ENCODE measurements around the gene CHST10. TPM values are rescaled to one million over a fixed set of nuclear protein-coding genes. Genes with fewer than 3 reads are reported as not detected.
"Not testable (repeated sequence)": the region's sequence is repeated elsewhere in the genome, so short reads cannot be mapped to it uniquely, and the experiment has no call there.

Gene CHST10
- total RNA-seq, 4 donors from 2014 or later = 10.8 to 17.0 (median 13.5) TPM

DNA sequence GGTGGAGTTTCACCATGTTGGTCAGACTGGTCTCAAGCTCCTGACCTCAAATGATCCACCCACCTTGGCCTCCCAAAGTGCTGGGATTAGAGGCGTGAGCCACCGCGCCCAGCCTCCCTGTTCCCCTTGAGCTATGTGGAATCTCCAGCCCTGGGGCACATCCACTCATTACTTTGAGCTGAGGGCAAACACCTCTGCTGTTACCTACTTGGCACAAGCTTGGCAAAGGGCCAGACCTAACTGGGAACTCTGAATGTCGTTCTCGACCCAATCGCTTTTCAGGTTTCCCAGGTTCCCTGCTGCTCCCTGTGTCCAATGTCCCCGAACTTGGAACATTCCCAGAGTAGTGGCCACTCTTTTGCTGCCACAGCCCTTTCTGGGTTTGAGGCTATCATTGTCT is 40.6 kb downstream of the CHST10 start:
- TF ChIP-seq EP300 (IDR thresholded peaks at IDR 0.05) = no peak
- no peak for TF ChIP-seq POLR2AphosphoS5 (IDR thresholded peaks at IDR 0.05)
- TF ChIP-seq, protein P1, sequence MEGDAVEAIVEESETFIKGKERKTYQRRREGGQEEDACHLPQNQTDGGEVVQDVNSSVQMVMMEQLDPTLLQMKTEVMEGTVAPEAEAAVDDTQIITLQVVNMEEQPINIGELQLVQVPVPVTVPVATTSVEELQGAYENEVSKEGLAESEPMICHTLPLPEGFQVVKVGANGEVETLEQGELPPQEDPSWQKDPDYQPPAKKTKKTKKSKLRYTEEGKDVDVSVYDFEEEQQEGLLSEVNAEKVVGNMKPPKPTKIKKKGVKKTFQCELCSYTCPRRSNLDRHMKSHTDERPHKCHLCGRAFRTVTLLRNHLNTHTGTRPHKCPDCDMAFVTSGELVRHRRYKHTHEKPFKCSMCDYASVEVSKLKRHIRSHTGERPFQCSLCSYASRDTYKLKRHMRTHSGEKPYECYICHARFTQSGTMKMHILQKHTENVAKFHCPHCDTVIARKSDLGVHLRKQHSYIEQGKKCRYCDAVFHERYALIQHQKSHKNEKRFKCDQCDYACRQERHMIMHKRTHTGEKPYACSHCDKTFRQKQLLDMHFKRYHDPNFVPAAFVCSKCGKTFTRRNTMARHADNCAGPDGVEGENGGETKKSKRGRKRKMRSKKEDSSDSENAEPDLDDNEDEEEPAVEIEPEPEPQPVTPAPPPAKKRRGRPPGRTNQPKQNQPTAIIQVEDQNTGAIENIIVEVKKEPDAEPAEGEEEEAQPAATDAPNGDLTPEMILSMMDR (IDR thresholded peaks at IDR 0.05) = no peak
- TF ChIP-seq POLR2A (IDR thresholded peaks at IDR 0.05; ENCODE audit: low read depth) = no peak
- Histone ChIP-seq H3K27ac (replicated peaks in 1 of 4) (no peak overlapping the region), H3K4me1 (peaks cover 0 to 10% (median 2%) of the 10 kb centered on the region in 4 donors), H3K9me3 (peaks cover 0 to 12% (median 10%) of the 10 kb centered on the region in 4 donors), H3K27me3 (no peaks in the 10 kb centered on the region), H3K36me3 (no peaks in the 10 kb centered on the region), H3K4me3 (no peak overlapping the region)
- WGBS = 97% methylated on average over 7 of the region's 7 CpGs
- intact Hi-C loops (cut with DNase I) = no loop called here
- DNase-seq (ENCODE audit: extremely low spot score) = no peak

DNA sequence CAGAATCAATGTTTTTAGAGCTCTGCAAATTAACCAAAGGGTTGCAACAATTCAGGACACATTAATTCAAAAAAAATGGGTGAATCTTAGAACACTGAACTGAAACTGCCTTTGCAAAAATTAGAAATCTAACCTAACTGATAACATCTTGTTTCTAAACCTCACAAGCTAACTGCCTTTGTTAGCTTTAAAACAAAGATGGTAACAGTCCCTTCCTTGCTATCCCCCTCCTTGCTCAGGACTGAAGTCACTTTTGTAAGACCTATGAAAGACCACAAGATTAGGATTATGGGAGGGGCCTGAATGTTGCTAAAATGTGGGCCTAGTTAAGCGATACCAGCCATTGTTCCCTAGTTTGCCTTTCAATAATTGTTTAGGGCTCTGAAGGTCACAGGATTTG is 50.3 kb downstream of the CHST10 start:
- H3K27me3 ChIP-seq = no peaks in the 10 kb centered on the region
- intact Hi-C loops (cut with DNase I) = no loop called here
- H3K36me3 ChIP-seq = no peaks in the 10 kb centered on the region
- 100% methylated on average over 1 of the region's 1 CpG for WGBS
- TF ChIP-seq POLR2A (IDR thresholded peaks at IDR 0.05; ENCODE audit: low read depth) = no peak
- no peak for TF ChIP-seq EP300 (IDR thresholded peaks at IDR 0.05)
- TF ChIP-seq POLR2AphosphoS5 (IDR thresholded peaks at IDR 0.05) = no peak
- TF ChIP-seq, protein P1 (IDR thresholded peaks at IDR 0.05) = no peak
- DNase-seq (ENCODE audit: extremely low spot score) = no peak
- peaks cover 0 to 21% (median 12%) of the 10 kb centered on the region in 4 donors for H3K9me3 ChIP-seq
- H3K4me3 ChIP-seq = no peak overlapping the region
- H3K4me1 ChIP-seq = peaks cover 4 to 19% (median 16%) of the 10 kb centered on the region in 4 donors
- H3K27ac ChIP-seq (replicated peaks in 1 of 4) = no peak overlapping the region

DNA sequence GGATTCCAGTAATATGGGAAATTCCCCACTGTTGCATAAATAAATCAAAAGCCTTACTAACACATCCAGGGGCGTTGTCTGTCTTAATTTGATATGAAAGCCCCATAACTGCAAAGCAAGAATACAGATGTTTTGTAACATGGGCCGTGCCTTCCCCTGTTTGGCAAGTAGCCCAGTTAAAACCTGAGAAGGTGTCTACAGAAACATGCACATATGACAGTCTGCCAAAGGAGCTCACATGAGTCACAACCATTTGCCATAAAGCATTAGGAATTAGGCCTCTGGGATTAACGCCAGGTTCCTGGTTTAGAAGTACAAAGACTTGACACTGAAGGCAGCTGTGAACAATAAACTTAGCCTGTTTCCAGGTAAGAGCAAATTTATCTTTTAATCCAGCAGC is 52.0 kb downstream of the CHST10 start:
- Histone ChIP-seq H3K4me3 (no peak overlapping the region), H3K27me3 (no peaks in the 10 kb centered on the region), H3K27ac (replicated peaks in 1 of 4) (peak overlapping the region in 3 of 4 donors; percentile 20 to 69 (median 41)), H3K4me1 (peaks cover 4 to 19% (median 16%) of the 10 kb centered on the region in 4 donors), H3K36me3 (no peaks in the 10 kb centered on the region), H3K9me3 (peaks cover 0 to 14% (median 6%) of the 10 kb centered on the region in 4 donors)
- no peak for DNase-seq (ENCODE audit: extremely low spot score)
- TF ChIP-seq, protein P1 (IDR thresholded peaks at IDR 0.05) = no peak
- no peak for TF ChIP-seq EP300 (IDR thresholded peaks at IDR 0.05)
- TF ChIP-seq POLR2AphosphoS5 (IDR thresholded peaks at IDR 0.05) = peak; percentile 9 to 13
- WGBS = 18% methylated on average over 3 of the region's 3 CpGs
- intact Hi-C loops (cut with DNase I) = no loop called here

DNA sequence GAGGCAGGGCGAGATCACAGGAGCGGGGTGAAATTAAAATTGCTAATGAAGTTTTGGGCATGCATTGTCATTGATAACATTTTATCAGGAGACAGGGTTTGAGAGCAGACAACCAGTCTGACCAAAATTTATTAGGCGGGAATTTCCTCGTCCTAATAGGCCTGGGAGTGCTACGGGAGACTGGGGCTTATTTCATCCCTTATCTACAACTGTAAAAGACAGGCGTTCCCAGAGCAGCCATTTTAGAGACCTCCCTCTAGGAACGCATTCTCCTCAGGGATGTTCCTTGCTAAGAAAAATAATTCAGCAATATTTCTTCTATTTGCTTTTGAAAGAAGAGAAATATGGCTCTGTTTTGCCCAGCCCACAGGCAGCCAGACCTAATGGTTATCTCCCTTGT is 55.2 kb downstream of the CHST10 start:
- H3K9me3 ChIP-seq; intact Hi-C loops (cut with DNase I); H3K4me3 ChIP-seq; DNase-seq (ENCODE audit: extremely low spot score); H3K36me3 ChIP-seq; H3K27ac ChIP-seq (replicated peaks in 1 of 4); H3K27me3 ChIP-seq: not testable (repeated sequence)
- WGBS = 99% methylated on average over 7 of the region's 7 CpGs
- H3K4me1 ChIP-seq = peaks cover 4 to 19% (median 16%) of the 10 kb centered on the region in 4 donors

DNA sequence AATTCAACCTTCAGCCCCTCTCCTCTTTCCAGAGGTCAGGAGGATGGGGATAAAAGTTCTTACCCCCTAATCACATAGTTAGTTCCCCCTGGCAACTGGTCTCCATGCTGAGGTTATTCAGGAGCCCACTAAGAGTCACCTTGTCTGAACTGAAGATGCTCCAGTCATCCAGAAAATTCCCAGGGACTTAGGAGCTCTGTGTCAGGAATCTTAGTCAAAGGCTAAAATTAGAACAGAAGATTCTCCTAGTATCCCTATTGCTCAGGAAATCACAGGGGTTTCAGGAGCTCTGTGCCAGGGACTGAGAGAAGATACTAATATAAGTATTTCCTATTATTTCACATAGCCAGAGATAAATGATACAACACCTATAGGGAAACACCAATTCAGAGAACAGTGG is 57.9 kb downstream of the CHST10 start:
- Histone ChIP-seq H3K9me3 (peaks cover 0 to 9% (median 6%) of the 10 kb centered on the region in 4 donors), H3K4me1 (peaks cover 0 to 5% (median 2%) of the 10 kb centered on the region in 4 donors), H3K27ac (replicated peaks in 1 of 4) (no peak overlapping the region), H3K4me3 (no peak overlapping the region), H3K36me3 (no peaks in the 10 kb centered on the region), H3K27me3 (no peaks in the 10 kb centered on the region)
- intact Hi-C loops (cut with DNase I) = no loop called here
- DNase-seq (ENCODE audit: extremely low spot score) = no peak
- no peak for TF ChIP-seq EP300 (IDR thresholded peaks at IDR 0.05)
- TF ChIP-seq, protein P1 (IDR thresholded peaks at IDR 0.05) = no peak
- TF ChIP-seq POLR2AphosphoS5 (IDR thresholded peaks at IDR 0.05) = no peak
- no peak for TF ChIP-seq POLR2A (IDR thresholded peaks at IDR 0.05; ENCODE audit: low read depth)

All from esophagus muscularis mucosa (tissue), 4 donors.